NCI-H510A treated with DMSO at 0.1 percent for 48 hours (cell line): ENCODE results near the gene VPS13A.

Experiments
- DNase-seq: peaks from one replicate; lab custom pipeline; 2025; lab: John Stamatoyannopoulos, UW

The VPS13A gene

DNA sequence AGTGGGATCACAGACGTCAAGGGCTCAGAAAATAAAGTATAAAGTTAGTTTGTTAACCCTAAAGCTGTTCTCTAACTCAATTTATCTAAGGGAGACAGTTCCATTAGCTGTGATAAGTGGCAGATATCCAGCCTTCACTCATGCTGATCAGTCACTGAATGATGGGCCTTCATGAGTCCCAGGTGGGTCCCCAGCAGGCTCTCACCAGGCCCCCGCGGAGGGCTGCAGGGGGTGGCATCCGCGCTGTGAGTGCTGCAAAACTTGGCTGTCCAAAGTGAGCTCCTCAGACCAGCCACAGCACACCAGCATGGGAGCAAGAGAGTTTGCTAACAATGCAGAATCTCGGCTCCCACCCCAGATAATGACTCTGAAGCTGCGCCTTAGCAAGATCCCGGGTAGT lies 283.6 kb downstream of the VPS13A start:
- DNase-seq, result no peak

DNA sequence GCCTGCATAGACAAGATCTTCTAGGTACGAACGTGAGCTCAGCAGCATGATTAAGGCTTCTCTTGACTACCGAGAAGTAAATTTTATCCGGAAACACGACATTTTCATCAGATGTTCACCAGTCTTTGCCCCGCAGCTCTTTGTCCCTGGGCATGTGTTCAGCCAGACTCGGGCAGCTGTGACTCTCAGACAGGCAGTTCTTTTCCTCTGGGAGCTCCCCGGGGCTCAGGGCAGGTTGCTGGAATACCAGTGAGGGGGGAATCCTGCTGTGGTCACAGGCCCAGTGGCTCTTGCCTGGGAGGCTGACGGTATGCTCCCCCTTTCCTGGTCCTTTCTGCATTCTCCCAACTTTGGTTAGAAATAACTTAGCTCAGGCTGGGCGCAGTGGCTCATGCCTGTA lies 284.7 kb downstream of the VPS13A start:
- DNase-seq, result no peak

DNA sequence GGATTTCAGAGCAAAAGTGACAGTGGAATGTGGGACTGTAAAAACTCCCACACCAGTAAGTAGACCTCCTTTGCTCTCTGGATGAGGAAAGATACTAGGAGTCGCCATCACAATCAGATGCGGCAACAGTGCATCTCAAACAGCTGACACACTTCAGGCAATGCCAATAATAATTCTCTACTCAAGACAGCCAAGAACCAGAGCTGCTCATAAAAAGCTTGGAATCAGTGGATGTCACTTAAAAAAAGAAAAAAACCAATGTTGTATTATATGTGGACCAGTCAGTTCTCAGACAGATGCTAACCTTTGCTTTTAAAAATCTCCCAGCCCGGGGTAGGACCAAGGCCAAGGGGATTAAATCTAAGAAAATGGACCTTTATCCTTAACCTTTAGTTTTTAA lies 285.8 kb downstream of the VPS13A start:
- no peak for DNase-seq

DNA sequence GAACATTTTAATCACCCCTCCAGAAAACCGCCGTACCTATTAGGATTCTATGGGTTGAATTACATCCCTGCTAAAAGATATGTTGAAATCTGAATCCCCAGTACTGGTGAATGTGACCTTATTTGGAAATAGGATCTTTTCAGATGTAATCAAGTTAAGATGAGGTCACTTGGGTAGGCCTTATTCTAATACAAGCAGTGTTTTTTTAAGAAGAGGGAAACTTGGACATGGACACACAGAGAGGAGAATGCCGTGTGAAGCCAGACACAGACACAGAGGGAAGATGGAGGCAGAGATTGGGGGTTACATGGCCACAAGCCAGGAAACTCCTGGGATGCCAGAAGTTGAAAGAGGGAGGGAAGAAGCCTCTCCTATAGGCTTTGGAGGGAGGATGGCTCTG lies 287.3 kb downstream of the VPS13A start:
- DNase-seq, result no peak

DNA sequence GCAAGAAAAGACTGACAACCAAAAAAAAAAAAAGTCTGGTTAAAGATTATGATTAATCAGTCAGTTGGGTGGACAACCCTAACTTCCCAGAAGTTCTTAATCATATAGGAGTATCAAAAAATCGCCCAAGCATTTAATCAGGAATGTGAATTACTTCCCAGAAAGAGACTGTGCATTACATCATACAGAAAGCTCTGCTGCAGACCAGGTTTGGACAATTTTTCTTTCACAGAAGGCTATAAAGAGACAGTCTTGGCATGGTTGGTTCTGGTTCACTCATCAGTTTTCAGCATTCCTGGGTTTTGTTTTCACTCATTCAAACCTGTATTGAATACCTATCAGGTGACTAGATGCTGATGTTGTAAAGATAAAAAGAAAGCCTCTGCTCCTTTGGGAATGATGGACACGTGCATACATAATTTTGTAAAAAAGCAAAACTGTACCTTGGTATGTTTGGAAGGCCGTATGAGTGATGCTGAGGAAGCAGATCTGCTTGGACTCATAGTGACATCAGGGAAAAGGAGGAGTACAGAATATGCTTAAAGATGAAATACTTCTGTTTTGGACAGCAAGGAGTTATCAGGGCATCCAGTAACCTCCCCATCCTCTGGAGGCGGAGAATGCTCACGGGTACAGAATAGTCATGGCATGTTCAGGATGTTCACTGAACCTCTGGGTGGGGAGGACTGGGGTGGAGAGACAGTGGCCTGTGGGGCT lies 292.3 kb downstream of the VPS13A start:
- DNase-seq, result no peak
